ENCODE results near the gene VTI1A. TPM values are rescaled to one million over a fixed set of nuclear protein-coding genes. Genes with fewer than 3 reads are reported as not detected.

The VTI1A gene
- total and polyA plus RNA-seq, 2 of the 4 experiments (the other 2 are of a cell fraction): 9.7 to 24.9 TPM

- H3K9ac ChIP-seq (ENCODE audit: low read depth, low read length): no peak overlapping the region
- H2AK5ac ChIP-seq (ENCODE audit: low read depth, low read length): no peak overlapping the region
- H3K27me3 ChIP-seq (ENCODE audit: control insufficient read depth, insufficient read depth, low read length): no peaks in the 10 kb centered on the region
- ChIA-PET CTCF (no interaction called here), POLR2A (ENCODE audit: unreplicated experiment) (no interaction called here)
- H2BK120ac ChIP-seq (ENCODE audit: low read depth, low read length): no peak overlapping the region
- no peak overlapping the region for H2BK5ac ChIP-seq (ENCODE audit: low read depth, low read length, poor library complexity, severe bottlenecking)
- H2AFZ ChIP-seq (replicated peaks; ENCODE audit: low read length, poor library complexity): no peak overlapping the region
- H4K8ac ChIP-seq (ENCODE audit: low read depth in 2 of 2, low read length in 2 of 2): no peak overlapping the region
- in situ Hi-C loops (cut with MboI; ENCODE audit: low sequenced_read_pairs): no loop called here
- H2BK15ac ChIP-seq (ENCODE audit: low read depth, low read length): no peak overlapping the region
- no peak overlapping the region for H3K23ac ChIP-seq (ENCODE audit: low read depth, low read length)
- DNase-seq (no peak), ATAC-seq (ENCODE audit: low read depth) (no peak)
- H3K4me3 ChIP-seq (ENCODE audit: insufficient read depth, low read depth, low read length): no peak overlapping the region
- TF ChIP-seq SMC3 (IDR thresholded peaks at IDR 0.05; ENCODE audit: low read depth, low read length): no peak
- no peak for TF ChIP-seq USF2 (IDR thresholded peaks at IDR 0.05; ENCODE audit: low read depth, low read length)
- no peak for TF ChIP-seq CEBPB (IDR thresholded peaks at IDR 0.05; ENCODE audit: low read depth, low read length)
- no peak for TF ChIP-seq MXI1 (IDR thresholded peaks at IDR 0.05; ENCODE audit: borderline replicate concordance, low read depth, low read length)
- no peak for TF ChIP-seq CTCF (conservative IDR thresholded peaks at IDR 0.05; ENCODE audit: low read depth, low read length)
- TF ChIP-seq MAFK (IDR thresholded peaks at IDR 0.05; ENCODE audit: low read depth, low read length): no peak
- TF ChIP-seq NFE2L2 (IDR thresholded peaks at IDR 0.05; ENCODE audit: low read depth, low read length): no peak
- TF ChIP-seq POLR2A (IDR thresholded peaks at IDR 0.05; ENCODE audit: low read depth, low read length): no peak
- no peak for TF ChIP-seq MAZ (IDR thresholded peaks at IDR 0.05; ENCODE audit: borderline replicate concordance, low read depth, low read length)
- no peak for TF ChIP-seq RCOR1 (IDR thresholded peaks at IDR 0.05; ENCODE audit: insufficient replicate concordance, low read length)
- H3K27ac ChIP-seq (ENCODE audit: insufficient read depth, low read length): no peak overlapping the region
- peaks cover 7% of the 10 kb centered on the region; the same call in 1 of the 2 replicates for H3K9me1 ChIP-seq (ENCODE audit: insufficient read depth, low read length)
- H4K20me1 ChIP-seq (ENCODE audit: insufficient read depth, low read length): no peaks in the 10 kb centered on the region
- no TSS peak for BruUV-seq (replicated peaks)
- H3K79me1 ChIP-seq (ENCODE audit: low read depth in 1 of 2, low read length in 2 of 2): no peaks in the 10 kb centered on the region
- H3K9me3 ChIP-seq (ENCODE audit: control insufficient read depth, insufficient read depth, low read length): no peaks in the 10 kb centered on the region
- H3K36me3 ChIP-seq (ENCODE audit: control insufficient read depth, insufficient read depth, low read length): no peaks in the 10 kb centered on the region
- no peaks in the 10 kb centered on the region for H3K4me1 ChIP-seq (ENCODE audit: control insufficient read depth, insufficient read depth, low read length)
- no peak overlapping the region for H4K91ac ChIP-seq (ENCODE audit: insufficient read depth, low read depth, low read length)
- H2AK9ac ChIP-seq (replicated peaks; ENCODE audit: low read depth, low read length, poor library complexity): no peak overlapping the region
- no peak overlapping the region for H3K14ac ChIP-seq (replicated peaks; ENCODE audit: low read depth, low read length)
- no peak overlapping the region for H3K4ac ChIP-seq (ENCODE audit: low read depth, low read length)
- no peak overlapping the region for H3K18ac ChIP-seq (ENCODE audit: low read depth, low read length)
- no peak overlapping the region for H3K56ac ChIP-seq (ENCODE audit: extremely low read depth, insufficient read depth, low read length)
- no CpG with 5 or more reads among the region's 6 CpGs for WGBS, 2 experiments (ENCODE audit: extremely low coverage in 2 of 2, insufficient read length in 1 of 2)
- intact Hi-C loops (cut with micrococcal nuclease): no loop called here
- no peak overlapping the region for H4K5ac ChIP-seq (ENCODE audit: low read depth, low read length)
- H3K4me2 ChIP-seq (ENCODE audit: low read depth, low read length): no peak overlapping the region
- dilution Hi-C loops (cut with HindIII; ENCODE audit: low sequenced_read_pairs, unreplicated experiment): no loop called here
- H2BK20ac ChIP-seq (ENCODE audit: low read depth, low read length): no peak overlapping the region
These were observed 358.7 kb downstream of the VTI1A start for GRCh38 chr10:112805701-112806100.

All from IMR-90 (cell line).